ENCODE results near the gene CCDC8.
A peak's percentile ranks its signal among the peaks of the same experiment; 100 is the strongest.
"Not testable (repeated sequence)": the region's sequence is repeated elsewhere in the genome, so short reads cannot be mapped to it uniquely, and the experiment has no call there.

The CCDC8 gene

DNA sequence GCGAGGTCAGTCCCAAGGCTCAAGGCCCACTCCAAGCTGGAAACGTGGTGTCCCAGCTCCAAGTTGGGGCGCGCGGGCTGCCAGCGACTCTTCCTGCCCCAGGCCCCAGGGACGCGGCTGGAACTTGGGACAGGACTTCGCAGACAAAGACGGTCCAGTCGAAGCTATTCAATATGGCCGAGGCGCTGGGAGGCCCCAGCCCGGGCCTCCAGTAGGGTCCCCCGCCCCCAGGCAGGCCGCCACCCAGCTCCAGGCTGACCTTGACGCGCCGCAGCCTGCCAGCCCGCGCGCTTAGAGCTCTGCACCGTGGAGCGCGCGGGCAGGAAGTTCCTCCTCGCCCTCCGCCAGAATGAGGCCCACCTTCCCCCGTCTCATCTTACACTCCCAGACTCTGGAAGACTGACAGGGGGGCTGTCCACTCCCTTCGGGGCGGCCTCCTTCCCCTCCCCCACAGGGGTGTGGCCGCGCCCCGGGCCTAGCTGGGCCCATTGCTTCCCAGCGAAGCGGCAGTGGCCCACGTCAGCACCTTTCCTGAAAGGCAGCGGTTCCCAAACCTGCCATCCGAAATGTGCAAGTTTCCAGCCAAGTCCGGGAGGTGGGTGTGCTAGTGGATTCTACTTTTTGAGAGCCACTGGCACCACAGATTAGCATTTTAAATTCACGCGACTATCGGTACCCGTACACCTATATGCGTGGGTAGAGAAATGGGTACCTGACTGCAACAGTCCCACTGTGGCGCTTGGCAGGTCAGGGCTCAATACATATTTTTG, at the start of gene CCDC8:
Gene CCDC8, minus strand, starts transcription at position 303 of the 770 bp plus-strand sequence. CDS start 754 bp downstream, outside the sequence.
- DNase-seq (ENCODE audit: low read depth) = no peak

DNA sequence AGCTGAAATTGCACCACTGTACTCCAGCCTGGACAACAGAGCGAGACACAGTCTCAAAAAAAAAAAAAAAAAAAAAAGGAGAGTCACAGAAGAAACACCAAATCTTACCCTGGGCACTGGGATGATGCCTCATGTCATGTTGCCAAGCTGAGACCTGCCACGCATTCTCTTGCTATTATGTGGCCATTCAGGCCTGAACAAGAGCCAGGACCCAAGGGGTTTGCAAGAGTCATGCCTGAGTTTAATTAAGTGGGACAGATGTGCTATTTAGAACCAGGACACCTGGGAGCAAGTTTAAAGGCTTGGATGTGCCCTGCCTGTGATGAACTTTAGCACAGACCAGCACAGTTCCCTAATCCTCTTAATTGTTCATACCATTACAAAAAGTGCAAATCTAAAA, 48.2 kb upstream of the CCDC8 start:
- no peak for DNase-seq (ENCODE audit: low read depth)

- no peak for DNase-seq (ENCODE audit: low read depth)
Observed at GRCh38 chr19:46460981-46461380, 47.6 kb upstream of the CCDC8 start.

GRCh38 chr19:46460055-46460454, 46.7 kb upstream of the CCDC8 start:
- DNase-seq (ENCODE audit: low read depth) = no peak

- DNase-seq (ENCODE audit: low read depth) = no peak
Observed at GRCh38 chr19:46456930-46457329, 43.6 kb upstream of the CCDC8 start.

GRCh38 chr19:46454244-46454643, 40.9 kb upstream of the CCDC8 start:
- DNase-seq (ENCODE audit: low read depth) = no peak

DNA sequence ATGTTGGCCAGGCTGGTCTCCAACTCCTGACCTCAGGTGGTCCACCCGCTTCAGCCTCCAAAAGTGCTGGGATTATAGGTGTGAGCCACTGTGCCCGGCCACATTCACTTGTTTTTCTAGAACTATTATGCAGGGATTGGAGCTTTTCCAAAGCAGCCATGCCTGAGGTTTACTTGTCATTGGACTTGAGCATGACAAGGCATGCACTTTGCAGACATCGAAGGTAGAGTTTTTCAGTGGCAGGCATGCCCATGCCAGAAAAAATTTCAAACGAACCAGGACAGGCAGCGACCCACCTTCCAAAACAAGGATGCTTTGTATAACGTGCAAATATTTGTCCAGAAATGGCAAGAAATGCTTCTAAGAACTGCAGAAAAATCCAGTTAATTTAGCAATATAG, 40.3 kb upstream of the CCDC8 start:
- DNase-seq (ENCODE audit: low read depth) = no peak

- no peak for DNase-seq (ENCODE audit: low read depth)
Observed at GRCh38 chr19:46452186-46452585, 38.8 kb upstream of the CCDC8 start.

DNA sequence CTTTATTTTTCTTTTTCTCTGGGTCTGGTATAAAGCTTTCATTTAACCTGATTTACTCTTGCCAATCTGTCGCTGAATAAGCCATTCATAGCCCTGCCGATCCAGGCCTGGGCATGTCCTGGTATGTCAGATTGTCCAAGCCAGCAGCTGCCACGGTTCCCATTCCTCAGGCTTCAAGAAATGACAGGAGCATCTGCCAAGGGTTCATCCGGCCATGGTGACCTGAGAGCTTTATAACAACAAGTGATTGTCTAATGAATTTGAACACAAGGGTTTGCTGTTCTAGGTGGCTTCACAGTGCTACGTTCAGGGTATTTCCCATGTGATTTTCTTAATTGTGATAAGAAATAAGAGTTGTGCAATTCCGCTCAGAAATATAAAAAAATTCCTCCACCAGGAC, 38.0 kb upstream of the CCDC8 start:
- no peak for DNase-seq (ENCODE audit: low read depth)

DNA sequence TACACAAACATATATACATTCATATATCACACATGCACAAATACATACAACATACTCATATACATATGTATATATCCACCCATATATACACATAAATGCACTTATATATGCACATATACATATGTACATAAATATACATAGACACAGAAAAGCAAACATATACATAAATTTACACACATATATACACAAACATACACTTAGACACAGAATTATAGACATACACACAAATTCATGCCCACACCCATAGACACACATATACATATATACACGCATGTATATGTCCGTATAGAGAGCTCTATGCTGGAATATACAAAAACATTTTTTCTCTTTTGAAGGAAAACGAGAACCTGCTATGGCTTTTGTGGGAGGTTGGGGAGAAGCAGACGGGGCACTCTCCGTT, 37.4 kb upstream of the CCDC8 start:
- DNase-seq (ENCODE audit: low read depth) = no peak

GRCh38 chr19:46449228-46449627, 35.9 kb upstream of the CCDC8 start:
- DNase-seq (ENCODE audit: low read depth) = no peak

DNA sequence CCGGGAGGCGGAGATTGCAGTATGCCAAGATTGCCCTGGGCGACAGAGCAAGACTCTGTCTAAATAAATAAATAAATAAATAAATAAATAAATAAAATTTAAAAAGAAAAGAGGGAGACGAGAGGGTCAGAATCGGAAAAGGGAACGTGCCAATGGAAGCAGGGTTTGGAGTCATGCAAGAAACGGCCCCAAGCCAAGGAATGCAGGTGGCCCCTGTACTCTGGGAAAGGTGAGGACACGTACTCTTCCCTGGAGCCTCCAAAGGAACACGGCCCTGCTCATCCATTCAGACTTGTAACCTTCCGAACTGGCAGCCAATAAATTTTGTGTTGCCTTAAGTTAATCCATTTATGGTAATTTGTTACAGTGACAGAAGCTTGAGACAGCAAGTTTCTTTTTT, 35.2 kb upstream of the CCDC8 start:
- DNase-seq (ENCODE audit: low read depth) = no peak

- no peak for DNase-seq (ENCODE audit: low read depth)
Observed at GRCh38 chr19:46447824-46448223, 34.5 kb upstream of the CCDC8 start.

DNA sequence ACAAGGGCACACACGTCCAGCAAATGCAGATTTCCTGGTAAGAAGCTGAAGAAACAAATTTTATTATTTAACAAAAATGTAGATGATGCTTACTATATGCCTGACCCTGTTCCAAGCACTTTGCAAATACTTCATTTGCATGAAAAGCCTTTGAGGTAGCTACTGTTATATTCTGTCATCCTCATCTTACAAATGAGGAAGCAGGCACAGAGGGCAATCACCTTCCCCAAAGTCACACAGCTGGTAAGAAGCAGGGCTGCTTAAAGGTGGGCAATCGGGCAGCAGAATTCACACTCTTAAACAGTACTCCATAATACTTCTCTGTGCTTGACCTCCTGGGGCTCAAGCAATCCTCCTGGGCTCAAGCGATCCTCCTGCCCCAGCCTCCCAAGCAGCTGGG, 33.6 kb upstream of the CCDC8 start:
- no peak for DNase-seq (ENCODE audit: low read depth)

DNA sequence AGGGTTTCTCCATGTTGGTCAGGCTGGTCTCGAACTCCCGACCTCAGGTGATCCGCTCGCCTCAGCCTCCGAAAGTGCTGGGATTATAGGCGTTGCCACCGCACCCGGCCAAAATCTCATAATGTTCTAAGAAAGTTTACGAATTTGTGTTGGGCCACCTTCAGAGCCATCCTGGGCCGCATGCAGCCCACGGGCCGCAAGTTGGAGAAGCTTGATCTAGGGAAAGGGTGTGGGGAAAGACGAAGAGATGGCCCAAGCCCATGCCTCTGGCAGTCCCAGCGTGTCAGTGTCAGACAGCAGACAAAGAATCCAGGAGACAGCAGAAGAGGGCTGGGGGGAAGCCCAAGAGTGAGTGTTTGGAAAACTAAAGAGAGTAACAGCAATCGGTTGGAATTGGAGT, 32.7 kb upstream of the CCDC8 start:
- DNase-seq (ENCODE audit: low read depth) = no peak

DNA sequence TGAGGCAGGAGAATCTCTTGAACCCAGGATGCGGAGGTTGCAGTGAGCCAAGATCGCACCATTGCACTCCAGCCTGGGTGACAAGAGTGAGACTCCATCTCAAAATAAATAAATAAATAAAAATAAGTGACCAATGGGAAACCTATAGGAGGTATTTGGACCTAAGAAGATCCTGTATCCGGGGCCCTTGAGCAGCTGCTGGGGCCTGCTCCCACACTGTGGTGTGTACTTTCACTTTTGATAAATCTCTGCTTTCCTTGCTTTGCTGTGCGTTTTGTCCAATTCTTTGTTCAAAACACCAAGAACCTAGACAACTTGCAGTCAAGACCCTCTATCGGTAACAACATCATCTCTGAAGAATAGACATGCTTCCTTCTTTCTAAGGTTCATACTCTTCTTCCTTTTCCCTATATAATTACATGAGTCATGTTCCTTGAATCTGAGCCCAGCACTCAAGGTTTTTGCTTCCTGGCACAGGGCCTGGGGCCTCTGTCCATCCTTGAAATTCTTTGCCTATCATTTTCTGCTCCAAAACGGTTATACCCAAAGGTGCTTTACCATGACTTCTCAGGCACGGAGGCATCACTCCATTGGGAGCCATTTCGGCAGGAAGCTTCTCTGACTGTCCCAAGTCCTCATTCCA, 29.6 kb upstream of the CCDC8 start:
- no peak for DNase-seq (ENCODE audit: low read depth)

GRCh38 chr19:46441866-46442265, 28.5 kb upstream of the CCDC8 start:
- no peak for DNase-seq (ENCODE audit: low read depth)

DNA sequence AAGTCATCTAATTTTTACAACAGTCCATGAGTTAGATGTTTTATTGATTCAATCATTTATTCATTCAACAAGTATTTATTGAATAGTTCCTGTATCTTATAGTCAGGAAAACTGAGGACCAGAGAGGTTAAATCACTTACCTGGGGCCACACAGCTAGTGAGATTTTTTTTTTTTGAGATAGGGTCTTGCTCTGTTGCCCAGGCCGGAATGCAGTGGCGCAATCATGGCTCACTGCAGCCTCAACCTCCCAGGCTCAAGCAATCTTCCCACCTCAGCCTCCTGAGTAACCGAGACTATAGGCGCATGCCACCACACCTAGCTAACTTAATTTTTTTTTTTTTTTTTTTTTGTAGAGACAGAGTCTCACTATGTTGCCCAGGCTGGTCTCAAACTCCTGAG, 22.3 kb upstream of the CCDC8 start:
- not testable (repeated sequence) for DNase-seq (ENCODE audit: low read depth)

DNA sequence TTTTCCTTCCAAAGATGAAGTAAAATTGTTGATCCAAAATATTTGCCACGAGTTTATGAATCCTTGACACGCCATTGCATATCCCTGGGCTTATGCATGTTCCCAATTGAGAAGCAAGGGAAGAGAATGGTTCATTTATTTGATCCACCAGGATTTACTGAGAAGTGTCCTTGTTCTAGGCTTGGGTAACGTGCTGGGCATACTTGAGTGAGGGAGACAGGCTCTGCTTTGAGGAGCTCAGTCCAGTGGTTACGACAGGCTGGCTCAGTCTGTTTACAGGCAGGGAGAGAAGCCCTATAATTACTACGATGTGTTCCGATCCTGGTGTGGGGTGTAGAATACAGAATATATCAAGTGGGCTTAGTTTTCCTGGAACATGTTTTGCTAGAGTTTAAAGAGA, 21.6 kb upstream of the CCDC8 start:
- no peak for DNase-seq (ENCODE audit: low read depth)

DNA sequence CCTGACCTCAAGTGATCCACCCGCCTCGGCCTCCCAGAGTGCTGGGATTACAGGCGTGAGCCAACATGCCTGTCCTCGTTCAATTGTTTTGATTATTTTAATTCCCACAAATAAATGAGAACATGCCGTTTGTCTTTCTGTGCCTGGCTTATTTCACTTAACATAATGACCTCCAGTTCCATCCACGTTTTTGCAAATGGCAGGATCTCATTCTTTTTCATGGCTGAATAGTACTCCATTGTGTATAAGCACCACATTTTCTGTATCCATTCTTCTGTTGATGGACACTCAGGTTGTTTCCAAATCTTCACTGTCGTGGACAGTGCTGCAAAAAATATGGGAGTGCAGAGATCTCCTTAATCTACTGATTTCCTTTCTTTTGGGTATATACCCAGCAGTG, 20.1 kb upstream of the CCDC8 start:
- not testable (repeated sequence) for DNase-seq (ENCODE audit: low read depth)

GRCh38 chr19:46431824-46432223, 18.5 kb upstream of the CCDC8 start:
- DNase-seq (ENCODE audit: low read depth) = no peak

DNA sequence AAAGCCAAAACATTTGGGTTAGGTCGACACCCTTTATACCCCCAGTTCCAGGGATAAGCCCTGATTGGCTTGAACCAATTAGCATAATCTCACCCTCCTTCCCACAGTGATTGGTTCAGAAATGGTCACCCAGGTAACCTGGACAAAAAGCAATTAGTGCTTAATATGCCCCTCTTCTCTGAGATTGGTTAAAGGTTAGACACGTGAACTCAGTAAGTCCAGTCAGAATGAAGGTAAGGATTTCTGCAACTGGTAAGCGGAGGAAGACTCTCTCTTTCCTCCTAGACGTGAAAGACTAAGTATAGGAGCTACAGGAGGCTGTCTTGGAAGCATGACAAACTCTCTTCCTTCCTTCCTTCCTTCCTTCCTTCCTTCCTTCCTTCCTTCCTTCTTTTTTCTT, 16.6 kb upstream of the CCDC8 start:
- no peak for DNase-seq (ENCODE audit: low read depth)

DNA sequence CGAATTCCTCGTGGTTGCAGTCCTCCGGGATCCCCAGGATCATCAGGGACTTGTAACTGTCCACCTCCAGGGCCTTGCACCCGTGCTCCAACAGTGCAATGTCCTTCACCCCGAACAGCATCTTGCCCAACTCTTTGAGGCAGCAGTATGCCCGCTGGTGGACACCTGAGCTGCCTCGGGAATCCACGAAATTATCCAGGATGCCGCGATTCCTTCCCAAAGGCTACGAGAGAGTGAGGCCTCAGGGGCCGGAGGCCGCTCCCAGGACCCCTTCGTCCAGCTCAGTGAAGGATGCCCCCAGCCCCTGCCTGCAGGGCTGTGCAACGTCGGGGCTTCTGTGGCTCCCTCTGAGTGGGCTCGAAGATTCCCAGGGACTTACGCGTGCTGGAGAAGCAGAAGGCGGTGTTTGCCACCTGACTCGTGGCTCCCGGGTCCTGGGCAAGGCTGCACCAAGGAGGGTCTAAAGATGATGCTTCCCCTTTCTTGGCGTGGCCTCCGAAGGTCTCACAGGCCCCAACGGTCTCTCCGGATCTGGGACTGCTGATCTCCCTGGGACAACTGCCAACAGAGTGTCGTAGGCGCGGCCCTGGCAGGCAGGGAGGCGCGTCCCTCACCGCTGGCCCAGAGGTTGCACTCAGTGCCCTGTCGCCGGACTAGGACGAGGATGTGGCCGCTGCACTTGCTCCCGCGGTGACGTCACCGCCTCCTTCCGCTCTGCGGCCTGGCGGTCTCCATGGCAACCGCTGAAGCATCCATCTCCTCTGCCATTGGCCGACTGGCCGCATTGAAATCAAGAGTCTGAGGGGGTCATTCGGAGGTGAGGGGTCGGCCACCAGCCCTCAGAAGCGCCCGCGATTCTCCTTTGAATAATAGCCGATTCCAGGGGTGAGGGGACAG, 15.1 kb upstream of the CCDC8 start, which contains the start of gene PNMA8C:
Gene PNMA8C, minus strand, starts transcription at position 698 of the 897 bp plus-strand sequence. Its CDS starts 577 bp downstream, at position 121.
- DNase-seq (ENCODE audit: low read depth) = peak; percentile 2
